Measurements from ENCODE around the gene LANCL2.

LANCL2 gene

DNA sequence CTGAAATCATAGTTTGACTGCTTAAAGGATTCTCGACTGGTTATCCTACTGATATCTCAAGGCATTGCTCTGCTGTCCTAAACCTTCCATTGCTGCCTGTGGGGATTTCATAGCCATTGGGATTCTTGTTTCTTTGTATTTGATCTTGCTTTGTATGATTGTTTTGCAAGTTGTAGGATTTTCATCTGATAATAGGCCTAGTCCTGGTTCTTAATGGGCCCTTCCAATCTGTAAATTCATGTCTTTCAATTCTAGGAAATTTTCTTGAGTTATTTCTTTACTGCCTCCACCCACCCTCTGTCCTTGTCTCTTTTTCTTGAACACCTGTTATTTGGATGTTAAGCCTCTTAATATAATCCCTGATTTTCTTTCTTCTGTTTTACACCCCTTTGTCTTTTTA, 72.2 kb downstream of the LANCL2 start:
- H2AK5ac ChIP-seq (ENCODE audit: low read length, severe bottlenecking): no peak overlapping the region

GRCh38 chr7:55438085-55438756, 73.1 kb downstream of the LANCL2 start:
- Histone ChIP-seq H3K4ac (ENCODE audit: low read depth in 1 of 2, low read length in 2 of 2) (no peak overlapping the region), H3K79me1 (replicated peaks; ENCODE audit: low read length, poor library complexity, severe bottlenecking) (no peaks in the 10 kb centered on the region), H2BK12ac (ENCODE audit: low read length in 2 of 2) (no peak overlapping the region), H3K4me2 (ENCODE audit: low read length, poor library complexity, severe bottlenecking) (no peak overlapping the region), H3K14ac (ENCODE audit: low read length in 2 of 2) (no peak overlapping the region), H3K9me3 (ENCODE audit: control insufficient read depth, low read length) (no peaks in the 10 kb centered on the region), H2BK120ac (ENCODE audit: low read depth, low read length) (no peak overlapping the region), H3K4me1 (ENCODE audit: control insufficient read depth, insufficient read depth, low read depth, low read length) (no peaks in the 10 kb centered on the region), H3K23ac (ENCODE audit: low read length in 2 of 2) (no peak overlapping the region), H4K8ac (ENCODE audit: low read length) (peak overlapping the region; percentile 5), H3K4me3 (ENCODE audit: insufficient read depth in 1 of 2, low read depth in 1 of 2, low read length in 2 of 2) (no peak overlapping the region), H3K27ac (ENCODE audit: low read length, poor library complexity, severe bottlenecking) (no peak overlapping the region), H3K9ac (ENCODE audit: low read length) (no peak overlapping the region), H3K27me3 (ENCODE audit: control insufficient read depth in 1 of 2, insufficient read depth in 1 of 2, low read length in 2 of 2) (no peaks in the 10 kb centered on the region), H2BK5ac (ENCODE audit: low read depth, low read length, poor library complexity, severe bottlenecking) (no peak overlapping the region), H2AK5ac (ENCODE audit: low read length, severe bottlenecking) (no peak overlapping the region), H4K91ac (ENCODE audit: low read length) (no peak overlapping the region), H3K36me3 (ENCODE audit: control insufficient read depth in 1 of 2, insufficient read depth in 2 of 2, low read depth in 1 of 2, low read length in 2 of 2) (peaks cover 0 to 7% of the 10 kb centered on the region in 2 experiments), H3K18ac (ENCODE audit: low read depth in 1 of 2, low read length in 2 of 2) (no peak overlapping the region), H2AFZ (ENCODE audit: low read depth, low read length) (no peak overlapping the region), H2BK15ac (ENCODE audit: low read depth, poor library complexity, severe bottlenecking) (no peak overlapping the region)
- 95% methylated on average over 13 of the region's 13 CpGs for WGBS
- no peak for DNase-seq

More for the DNA sequence above, 72.2 kb downstream of the LANCL2 start:
- DNase-seq: no peak
- no peak overlapping the region for H4K91ac ChIP-seq (ENCODE audit: low read length)
- H2AFZ ChIP-seq (ENCODE audit: low read depth, low read length): no peak overlapping the region
- no peak overlapping the region for H3K14ac ChIP-seq (ENCODE audit: low read length in 2 of 2)
- H3K27me3 ChIP-seq (ENCODE audit: control insufficient read depth in 1 of 2, insufficient read depth in 1 of 2, low read length in 2 of 2): no peaks in the 10 kb centered on the region
- H3K9me3 ChIP-seq (ENCODE audit: control insufficient read depth, low read length): no peaks in the 10 kb centered on the region
- no peak overlapping the region for H3K9ac ChIP-seq (ENCODE audit: low read length)
- H3K4me3 ChIP-seq (ENCODE audit: insufficient read depth in 1 of 2, low read depth in 1 of 2, low read length in 2 of 2): no peak overlapping the region
- no peak overlapping the region for H2BK5ac ChIP-seq (ENCODE audit: low read depth, low read length, poor library complexity, severe bottlenecking)
- no peaks in the 10 kb centered on the region for H3K79me1 ChIP-seq (replicated peaks; ENCODE audit: low read length, poor library complexity, severe bottlenecking)
- no peak overlapping the region for H3K23ac ChIP-seq (ENCODE audit: low read length in 2 of 2)
- H3K4me1 ChIP-seq (ENCODE audit: control insufficient read depth, insufficient read depth, low read depth, low read length): no peaks in the 10 kb centered on the region
- H3K4me2 ChIP-seq (ENCODE audit: low read length, poor library complexity, severe bottlenecking): no peak overlapping the region
- H3K18ac ChIP-seq (ENCODE audit: low read depth in 1 of 2, low read length in 2 of 2): no peak overlapping the region
- H3K4ac ChIP-seq (ENCODE audit: low read depth in 1 of 2, low read length in 2 of 2): no peak overlapping the region
- no peak overlapping the region for H3K27ac ChIP-seq (ENCODE audit: low read length, poor library complexity, severe bottlenecking)
- H4K8ac ChIP-seq (ENCODE audit: low read length): no peak overlapping the region
- no peak overlapping the region for H2BK15ac ChIP-seq (ENCODE audit: low read depth, poor library complexity, severe bottlenecking)
- H2BK120ac ChIP-seq (ENCODE audit: low read depth, low read length): no peak overlapping the region
- H2BK12ac ChIP-seq (ENCODE audit: low read length in 2 of 2): no peak overlapping the region
- H3K36me3 ChIP-seq (ENCODE audit: control insufficient read depth in 1 of 2, insufficient read depth in 2 of 2, low read depth in 1 of 2, low read length in 2 of 2): peaks cover 0 to 7% of the 10 kb centered on the region in 2 experiments
- WGBS: 82% methylated on average over 1 of the region's 1 CpG

DNA sequence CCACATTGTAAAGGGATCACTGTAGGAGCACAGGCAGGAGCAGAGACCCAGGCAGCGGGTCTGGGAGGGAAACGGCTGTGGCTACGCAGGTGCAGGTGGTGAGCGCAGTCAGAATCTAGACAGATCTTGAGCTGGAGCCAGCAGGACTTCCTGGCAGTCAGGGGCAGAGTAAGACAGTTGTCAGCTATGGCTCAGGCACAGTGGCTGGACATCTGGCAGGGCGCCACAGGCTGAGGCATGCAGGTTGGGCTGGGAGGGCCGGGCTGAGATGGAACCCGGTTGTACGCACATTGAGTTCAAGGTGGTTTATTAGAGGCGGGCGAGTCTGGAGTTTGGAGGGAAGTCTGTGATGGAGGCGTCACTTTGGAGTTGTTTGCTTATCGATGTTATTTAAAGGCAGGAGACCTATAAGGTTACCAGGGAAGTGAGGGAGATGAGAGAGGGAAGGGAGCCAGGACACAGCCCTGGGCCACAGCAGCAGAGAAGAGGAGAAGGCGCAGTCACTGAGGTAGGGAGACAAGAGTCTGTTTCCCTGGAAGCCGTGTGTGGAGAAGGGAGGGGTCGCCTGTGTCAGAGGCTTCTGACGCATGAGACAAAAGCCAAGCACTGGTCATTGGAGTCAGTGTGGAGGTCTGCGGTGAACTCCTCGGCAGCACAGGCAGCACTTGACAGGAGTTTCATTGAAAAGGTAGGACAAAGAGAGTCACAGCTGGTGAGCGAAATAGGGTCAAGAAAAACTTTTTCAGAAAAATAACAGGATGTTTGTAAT, 73.8 kb downstream of the LANCL2 start:
- peak overlapping the region; percentile 5 for H4K8ac ChIP-seq (ENCODE audit: low read length)

DNA sequence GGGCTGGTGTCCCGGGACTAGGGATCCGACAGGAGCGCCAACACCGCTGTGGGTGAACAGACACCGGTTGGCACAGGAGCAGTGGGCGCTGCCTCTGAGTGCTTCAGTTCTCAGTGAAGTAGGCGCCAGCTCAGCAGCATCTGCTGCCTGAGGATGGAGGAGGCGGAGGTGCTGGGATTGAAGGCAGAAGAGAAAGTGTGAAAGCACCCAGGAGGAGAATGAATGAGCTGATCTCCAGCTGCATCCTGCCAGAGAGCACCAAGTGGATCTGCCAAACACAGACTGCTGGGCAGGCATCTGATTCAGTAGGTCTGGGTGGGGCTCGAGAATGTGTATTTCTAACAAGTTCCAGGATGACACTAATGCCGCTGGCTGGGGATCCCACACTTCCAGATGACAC, 74.5 kb downstream of the LANCL2 start:
- H3K18ac ChIP-seq (ENCODE audit: low read depth in 1 of 2, low read length in 2 of 2): no peak overlapping the region
- no peak overlapping the region for H3K4me2 ChIP-seq (ENCODE audit: low read length, poor library complexity, severe bottlenecking)
- H3K79me1 ChIP-seq (replicated peaks; ENCODE audit: low read length, poor library complexity, severe bottlenecking): no peaks in the 10 kb centered on the region
- H2AK5ac ChIP-seq (ENCODE audit: low read length, severe bottlenecking): no peak overlapping the region
- H3K23ac ChIP-seq (ENCODE audit: low read length in 2 of 2): no peak overlapping the region
- no peak overlapping the region for H3K27ac ChIP-seq (ENCODE audit: low read length, poor library complexity, severe bottlenecking)
- H3K36me3 ChIP-seq (ENCODE audit: control insufficient read depth in 1 of 2, insufficient read depth in 2 of 2, low read depth in 1 of 2, low read length in 2 of 2): peaks cover 0 to 5% of the 10 kb centered on the region in 2 experiments
- H2BK5ac ChIP-seq (ENCODE audit: low read depth, low read length, poor library complexity, severe bottlenecking): no peak overlapping the region
- no peak overlapping the region for H3K9ac ChIP-seq (ENCODE audit: low read length)
- H3K14ac ChIP-seq (ENCODE audit: low read length in 2 of 2): no peak overlapping the region
- H3K4me3 ChIP-seq (ENCODE audit: insufficient read depth in 1 of 2, low read depth in 1 of 2, low read length in 2 of 2): no peak overlapping the region
- no peak overlapping the region for H2BK15ac ChIP-seq (ENCODE audit: low read depth, poor library complexity, severe bottlenecking)
- no peak overlapping the region for H2BK120ac ChIP-seq (ENCODE audit: low read depth, low read length)
- H4K91ac ChIP-seq (ENCODE audit: low read length): no peak overlapping the region
- no peaks in the 10 kb centered on the region for H3K9me3 ChIP-seq (ENCODE audit: control insufficient read depth, low read length)
- no peaks in the 10 kb centered on the region for H3K27me3 ChIP-seq (ENCODE audit: control insufficient read depth in 1 of 2, insufficient read depth in 1 of 2, low read length in 2 of 2)
- WGBS: 88% methylated on average over 10 of the region's 10 CpGs
- H2AFZ ChIP-seq (ENCODE audit: low read depth, low read length): no peak overlapping the region
- no peak for DNase-seq
- no peak overlapping the region for H3K4ac ChIP-seq (ENCODE audit: low read depth in 1 of 2, low read length in 2 of 2)
- H4K8ac ChIP-seq (ENCODE audit: low read length): peak overlapping the region; percentile 43
- H2BK12ac ChIP-seq (ENCODE audit: low read length in 2 of 2): no peak overlapping the region
- no peaks in the 10 kb centered on the region for H3K4me1 ChIP-seq (ENCODE audit: control insufficient read depth, insufficient read depth, low read depth, low read length)

More for the DNA sequence above, 73.8 kb downstream of the LANCL2 start:
- H3K9ac ChIP-seq (ENCODE audit: low read length): no peak overlapping the region
- WGBS: 85% methylated on average over 19 of the region's 19 CpGs
- no peak overlapping the region for H2BK5ac ChIP-seq (ENCODE audit: low read depth, low read length, poor library complexity, severe bottlenecking)
- H3K14ac ChIP-seq (ENCODE audit: low read length in 2 of 2): no peak overlapping the region
- H3K9me3 ChIP-seq (ENCODE audit: control insufficient read depth, low read length): no peaks in the 10 kb centered on the region
- no peak overlapping the region for H3K27ac ChIP-seq (ENCODE audit: low read length, poor library complexity, severe bottlenecking)
- no peak overlapping the region for H3K4me3 ChIP-seq (ENCODE audit: insufficient read depth in 1 of 2, low read depth in 1 of 2, low read length in 2 of 2)
- H4K91ac ChIP-seq (ENCODE audit: low read length): peak overlapping the region; percentile 16
- no peak overlapping the region for H2BK12ac ChIP-seq (ENCODE audit: low read length in 2 of 2)
- H2AK5ac ChIP-seq (ENCODE audit: low read length, severe bottlenecking): no peak overlapping the region
- peaks cover 0 to 7% of the 10 kb centered on the region in 2 experiments for H3K36me3 ChIP-seq (ENCODE audit: control insufficient read depth in 1 of 2, insufficient read depth in 2 of 2, low read depth in 1 of 2, low read length in 2 of 2)
- no peak for DNase-seq
- H2BK120ac ChIP-seq (ENCODE audit: low read depth, low read length): no peak overlapping the region
- H3K79me1 ChIP-seq (replicated peaks; ENCODE audit: low read length, poor library complexity, severe bottlenecking): no peaks in the 10 kb centered on the region
- no peak overlapping the region for H3K23ac ChIP-seq (ENCODE audit: low read length in 2 of 2)
- no peaks in the 10 kb centered on the region for H3K27me3 ChIP-seq (ENCODE audit: control insufficient read depth in 1 of 2, insufficient read depth in 1 of 2, low read length in 2 of 2)
- H2BK15ac ChIP-seq (ENCODE audit: low read depth, poor library complexity, severe bottlenecking): no peak overlapping the region
- H2AFZ ChIP-seq (ENCODE audit: low read depth, low read length): no peak overlapping the region
- no peaks in the 10 kb centered on the region for H3K4me1 ChIP-seq (ENCODE audit: control insufficient read depth, insufficient read depth, low read depth, low read length)
- H3K18ac ChIP-seq (ENCODE audit: low read depth in 1 of 2, low read length in 2 of 2): no peak overlapping the region
- H3K4me2 ChIP-seq (ENCODE audit: low read length, poor library complexity, severe bottlenecking): no peak overlapping the region
- H3K4ac ChIP-seq (ENCODE audit: low read depth in 1 of 2, low read length in 2 of 2): no peak overlapping the region

Measured in mesenchymal stem cell (in vitro differentiated cells and primary cell).